Stimulated activated CD8-positive, alpha-beta memory T cell treated with anti-CD3 and anti-CD28 coated beads, Interleukin-12 subunit alpha, Interleukin-12 subunit beta, amount 100 ng/mL, for 1 hour (primary cell): ENCODE measurements around the gene ALDH4A1.
"Not testable (repeated sequence)": the region's sequence is repeated elsewhere in the genome, so short reads cannot be mapped to it uniquely, and the experiment has no call there.

Experiments
- DNase-seq: peaks from one replicate; pipeline ENCODE4 v3.0.0-alpha.2; 2020; ENCODE audit warnings: low read depth

ALDH4A1 gene

DNA sequence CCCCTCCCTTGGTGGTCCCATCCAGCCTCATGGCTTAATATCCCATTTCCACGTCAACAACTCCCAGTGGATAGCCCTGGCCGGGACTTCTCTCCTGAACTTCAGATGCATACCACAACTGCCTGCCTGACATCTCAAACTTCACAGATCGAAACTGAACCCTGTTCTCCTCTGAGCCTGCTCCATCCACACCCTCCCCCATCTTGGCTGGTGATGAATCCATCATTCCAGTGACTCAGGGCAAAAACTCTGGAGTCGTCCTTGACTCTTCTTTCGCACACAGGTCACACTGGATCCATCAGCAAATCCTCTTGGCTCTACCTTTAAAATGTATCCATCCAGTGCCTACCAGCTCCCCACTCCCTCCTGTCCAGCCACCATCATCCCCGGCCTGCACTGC, 46.8 kb downstream of the ALDH4A1 start:
- DNase-seq = no peak

DNA sequence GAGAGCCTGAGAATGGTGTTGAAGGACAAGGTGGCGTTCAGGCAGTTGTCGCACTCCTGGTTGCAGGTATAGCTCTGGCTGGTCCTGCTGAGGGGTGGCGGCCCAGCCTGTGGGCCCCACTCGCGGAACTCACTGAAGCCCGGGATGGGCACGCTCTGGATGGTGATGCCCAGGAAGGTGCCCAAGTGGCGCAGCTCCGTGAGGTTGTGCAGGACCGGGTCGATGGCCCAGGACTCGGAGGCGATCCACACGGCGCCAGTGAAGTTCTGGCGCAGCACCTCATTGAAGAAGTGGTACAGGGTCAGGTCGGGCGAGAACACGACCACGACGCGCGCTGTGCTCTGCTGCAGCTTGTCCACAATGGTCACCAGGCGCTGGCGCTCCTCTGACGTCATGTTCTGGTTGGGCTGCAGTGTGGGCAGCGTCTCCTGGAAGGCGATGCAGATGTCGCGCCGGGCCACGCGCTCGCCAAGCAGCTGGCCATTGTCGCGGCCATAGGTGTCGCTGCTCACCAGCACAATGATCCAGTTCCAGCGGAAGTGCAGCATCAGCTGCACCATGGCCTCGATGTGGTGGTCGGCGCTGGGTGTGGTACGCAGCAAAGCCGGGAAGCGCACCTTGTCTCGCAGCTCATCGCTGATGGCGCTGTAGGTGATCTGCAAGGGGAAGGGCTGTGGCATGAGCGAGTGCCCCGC, 47.9 kb downstream of the ALDH4A1 start:
- DNase-seq = no peak

DNA sequence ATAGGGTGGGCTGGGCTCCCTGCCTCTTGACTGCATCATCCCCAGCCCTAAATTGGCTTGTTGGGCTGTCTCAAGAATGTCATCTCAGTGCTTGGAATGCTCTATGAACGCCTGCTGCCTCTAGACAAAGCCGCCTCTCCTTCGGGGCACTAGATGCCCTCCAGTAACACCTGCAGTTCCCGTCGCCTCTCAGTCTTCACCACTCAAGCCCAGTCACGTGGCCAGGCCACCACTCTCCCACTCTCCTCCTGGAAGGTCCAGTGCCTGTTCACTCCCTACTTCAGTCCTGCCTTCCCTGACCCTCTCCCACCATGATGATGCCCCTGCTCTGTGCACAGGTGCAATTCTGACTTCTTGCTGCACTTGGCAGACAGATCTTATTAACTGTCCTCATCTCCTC, 49.9 kb downstream of the ALDH4A1 start:
- DNase-seq = no peak

DNA sequence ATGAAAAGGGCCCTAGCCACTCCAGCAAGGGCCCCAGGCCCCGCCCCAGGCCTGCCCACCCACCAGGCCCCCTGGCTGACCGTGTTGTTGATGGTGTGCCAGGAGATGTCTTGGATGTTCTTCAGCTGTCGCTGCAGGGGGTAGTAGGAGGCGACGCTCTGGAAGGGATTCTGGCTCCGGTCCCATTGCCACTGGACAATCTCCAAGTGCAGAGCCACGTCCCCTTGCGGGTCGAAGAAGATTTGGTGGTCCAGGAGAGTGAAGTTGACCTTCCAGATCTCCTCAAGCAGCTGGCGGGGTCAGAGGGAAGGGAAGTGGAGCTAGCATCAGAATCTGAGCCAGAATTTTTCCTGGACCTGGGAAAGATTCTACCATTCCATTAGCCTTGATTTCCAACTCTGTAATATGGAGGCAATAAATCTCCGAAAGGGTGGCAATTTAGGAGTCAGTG, 53.1 kb downstream of the ALDH4A1 start:
- no peak for DNase-seq

DNA sequence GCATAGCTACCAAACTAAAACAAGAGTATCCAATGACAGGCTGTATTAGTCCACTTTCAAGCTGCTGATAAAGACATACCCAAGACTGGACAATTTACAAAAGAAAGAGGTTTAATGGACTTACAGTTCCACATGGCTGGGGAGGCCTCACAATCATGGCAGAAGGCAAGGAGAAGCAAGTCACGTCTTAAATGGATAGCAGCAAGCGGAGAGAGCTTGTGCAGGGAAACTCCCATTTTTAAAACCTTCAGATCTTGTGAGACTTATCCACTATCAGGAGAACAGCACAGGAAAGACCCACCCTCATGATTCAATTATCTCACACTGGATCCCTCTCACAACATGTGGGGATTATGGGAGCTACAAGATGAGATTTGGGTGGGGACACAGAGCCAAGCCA, 54.6 kb downstream of the ALDH4A1 start:
- not testable (repeated sequence) for DNase-seq

- no peak for DNase-seq
Measured at GRCh38 chr1:18840145-18840544, 62.2 kb downstream of the ALDH4A1 start.

- DNase-seq = no peak
Measured at GRCh38 chr1:18836654-18837053, 65.7 kb downstream of the ALDH4A1 start.

GRCh38 chr1:18832319-18832718, 70.0 kb downstream of the ALDH4A1 start:
- DNase-seq = not testable (repeated sequence)

DNA sequence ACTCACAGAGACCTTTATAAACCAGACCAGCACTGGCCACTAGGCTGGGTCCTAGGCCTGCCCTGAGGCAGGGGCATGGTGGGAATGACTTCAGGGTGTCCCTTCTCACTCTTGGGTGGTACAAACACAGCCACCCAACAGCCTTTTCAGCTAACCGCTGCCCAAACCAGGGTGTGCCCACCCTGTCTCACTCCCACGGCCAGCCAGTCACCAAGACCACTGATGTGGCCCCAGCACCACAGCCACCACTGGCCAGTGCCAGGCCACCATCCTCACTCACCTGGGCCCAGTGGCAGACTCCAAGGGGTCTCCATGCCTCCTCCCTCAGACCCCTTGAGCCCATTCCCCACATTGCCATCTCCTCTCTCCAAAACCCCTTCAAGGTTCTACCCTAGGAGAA, 70.7 kb downstream of the ALDH4A1 start:
- DNase-seq = no peak

DNA sequence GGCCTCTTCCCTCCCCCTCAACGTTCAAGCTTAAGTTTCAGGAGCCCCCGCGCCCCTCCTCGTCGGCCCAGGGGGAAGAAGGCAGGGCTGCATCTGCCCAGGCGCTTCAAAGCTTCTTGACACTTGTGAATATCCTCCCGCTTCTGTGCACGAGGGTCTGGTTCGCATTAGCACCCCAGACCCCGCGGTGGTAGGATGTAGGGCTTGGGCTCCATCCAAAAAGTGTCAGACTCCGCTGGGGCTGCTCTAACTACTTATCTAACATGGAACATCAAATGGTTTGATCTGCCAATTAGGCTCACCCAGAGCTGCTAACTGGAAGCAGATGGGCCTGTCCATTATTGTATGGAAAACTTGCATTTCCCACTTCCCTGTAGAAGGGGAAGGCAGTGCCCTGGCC, 71.8 kb downstream of the ALDH4A1 start:
- DNase-seq = no peak

DNA sequence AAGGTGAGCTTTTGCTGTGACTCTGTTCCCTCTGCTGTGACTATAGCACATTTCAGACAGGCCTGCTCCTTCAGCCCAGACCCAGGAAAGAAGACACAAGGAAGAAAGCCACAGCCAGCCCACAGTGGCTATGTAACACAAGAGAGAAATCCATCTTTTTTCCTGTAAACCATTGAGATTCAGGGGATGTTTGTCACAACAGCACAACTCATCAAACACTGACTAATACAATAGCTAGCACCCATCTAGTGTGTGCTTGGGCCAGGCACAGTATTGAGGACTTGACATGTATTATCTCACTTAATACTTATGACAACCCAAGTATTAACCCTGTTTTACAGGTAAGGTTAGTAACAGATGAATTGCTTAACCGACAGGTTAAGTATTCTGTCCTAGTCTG, 72.7 kb downstream of the ALDH4A1 start:
- no peak for DNase-seq

DNA sequence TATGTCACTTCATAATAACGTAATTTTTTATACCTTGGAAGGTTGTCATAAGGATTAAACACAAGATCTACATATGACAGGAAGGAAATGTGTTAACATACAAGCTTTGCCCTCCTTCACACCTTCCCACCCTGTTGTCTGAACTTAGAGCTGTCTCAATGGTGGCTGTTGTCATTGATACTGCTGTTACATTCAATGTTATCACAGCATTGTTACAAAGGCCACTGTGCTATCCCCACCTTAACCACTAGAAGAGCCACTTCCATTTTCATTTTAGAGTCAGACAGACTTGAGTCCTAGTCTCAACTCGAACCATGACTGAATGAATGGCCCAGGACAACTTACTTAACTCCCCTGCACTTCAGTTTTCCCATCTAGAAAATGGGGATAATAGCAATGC, 74.1 kb downstream of the ALDH4A1 start:
- no peak for DNase-seq

DNA sequence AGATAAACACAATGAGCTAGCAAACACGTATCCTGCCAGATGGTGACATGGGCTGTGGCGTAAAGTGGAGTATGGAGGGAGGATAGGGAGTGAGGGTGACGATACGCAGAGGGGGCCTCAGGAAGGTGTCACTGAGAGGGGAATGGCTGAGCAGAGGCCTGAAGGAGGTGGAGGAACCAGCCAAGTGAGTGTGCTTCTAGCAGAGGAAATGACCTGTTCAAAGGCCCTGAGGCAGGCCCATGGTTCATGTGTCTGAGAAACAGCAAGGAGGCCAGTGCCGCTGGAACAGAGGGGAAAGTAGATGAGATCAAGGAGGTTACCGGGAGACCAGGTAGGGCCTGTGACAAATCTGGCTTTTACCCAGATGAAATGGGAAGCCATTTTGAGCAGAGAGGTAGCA, 78.9 kb downstream of the ALDH4A1 start:
- DNase-seq = no peak
